CD4-positive, alpha-beta T cell treated with Interleukin-17A for 1 hour (primary cell): ENCODE measurements around the gene B3GNT5.
A peak's percentile ranks its signal among the peaks of the same experiment; 100 is the strongest.

ENCODE experiments used
- DNase-seq: peaks from one replicate; pipeline ENCODE4 v3.0.0-alpha.2; 2020

The B3GNT5 gene

DNA sequence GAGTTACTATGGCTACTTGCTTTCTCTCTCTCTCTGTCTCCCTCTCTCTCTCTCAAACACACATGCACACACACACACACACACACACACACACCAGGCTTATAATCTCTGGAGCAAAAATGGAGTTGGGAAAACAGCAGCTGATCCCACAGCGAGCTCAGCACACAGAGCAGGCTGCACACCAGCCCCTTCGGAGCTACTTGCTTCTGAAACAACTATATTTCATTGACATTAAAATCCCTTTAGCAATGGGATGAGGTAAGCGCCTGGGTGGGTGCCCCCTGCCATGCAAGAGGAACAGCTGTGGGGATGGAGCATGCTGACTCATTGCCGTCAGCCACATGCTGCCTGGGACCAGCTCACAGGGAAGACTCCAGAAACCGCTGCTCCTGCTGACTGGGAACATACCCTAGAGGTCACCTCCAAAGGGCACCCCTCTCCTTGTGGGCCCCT, 45.7 kb downstream of the B3GNT5 start:
- no peak for DNase-seq

DNA sequence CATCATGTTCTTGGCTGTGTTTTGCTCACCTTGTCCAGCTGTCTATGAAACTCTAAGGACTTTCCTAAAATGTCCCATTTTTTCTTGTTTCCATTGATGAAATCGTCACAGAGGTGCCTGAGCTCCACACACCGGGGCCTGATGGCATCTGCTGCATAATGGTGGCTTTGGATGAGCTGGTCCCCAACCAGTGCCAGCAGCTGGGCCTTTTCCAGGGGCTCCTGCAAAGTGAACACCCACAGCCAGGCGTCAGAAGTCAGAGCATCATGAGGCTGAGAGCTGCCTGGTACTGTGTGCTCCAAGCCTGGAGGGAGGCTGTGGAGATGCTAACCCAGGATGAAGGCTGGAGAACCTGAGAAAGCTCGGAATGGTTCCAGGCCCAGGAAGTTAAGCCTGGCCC, 46.9 kb downstream of the B3GNT5 start:
- DNase-seq: no peak

DNA sequence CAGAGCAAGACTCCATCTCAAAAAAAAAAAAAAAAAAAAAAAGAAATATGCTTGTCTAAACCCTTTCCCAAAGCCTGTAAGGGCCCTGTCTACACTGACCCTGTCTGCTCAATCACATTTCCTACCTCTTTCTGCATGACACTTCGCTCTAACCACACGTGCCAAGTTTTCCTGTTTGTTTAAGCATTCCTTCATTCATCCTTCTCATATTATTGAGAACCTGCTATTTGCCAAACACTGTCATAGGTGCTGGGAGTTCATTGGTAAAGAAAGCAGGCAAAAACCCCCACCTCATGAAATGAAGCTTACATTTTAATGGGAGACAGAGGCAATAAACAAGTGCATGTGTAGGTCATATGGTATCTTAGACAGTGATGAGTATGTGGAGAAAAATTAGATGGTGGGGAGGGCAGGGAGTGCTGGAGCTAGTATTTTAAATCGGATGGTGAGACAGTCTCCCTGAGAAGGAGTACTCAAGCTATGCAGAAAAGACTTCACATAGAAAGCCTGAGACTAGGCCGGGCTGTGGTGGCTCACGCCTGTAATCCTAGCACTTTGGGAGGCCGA, 48.0 kb downstream of the B3GNT5 start:
- DNase-seq: no peak

DNA sequence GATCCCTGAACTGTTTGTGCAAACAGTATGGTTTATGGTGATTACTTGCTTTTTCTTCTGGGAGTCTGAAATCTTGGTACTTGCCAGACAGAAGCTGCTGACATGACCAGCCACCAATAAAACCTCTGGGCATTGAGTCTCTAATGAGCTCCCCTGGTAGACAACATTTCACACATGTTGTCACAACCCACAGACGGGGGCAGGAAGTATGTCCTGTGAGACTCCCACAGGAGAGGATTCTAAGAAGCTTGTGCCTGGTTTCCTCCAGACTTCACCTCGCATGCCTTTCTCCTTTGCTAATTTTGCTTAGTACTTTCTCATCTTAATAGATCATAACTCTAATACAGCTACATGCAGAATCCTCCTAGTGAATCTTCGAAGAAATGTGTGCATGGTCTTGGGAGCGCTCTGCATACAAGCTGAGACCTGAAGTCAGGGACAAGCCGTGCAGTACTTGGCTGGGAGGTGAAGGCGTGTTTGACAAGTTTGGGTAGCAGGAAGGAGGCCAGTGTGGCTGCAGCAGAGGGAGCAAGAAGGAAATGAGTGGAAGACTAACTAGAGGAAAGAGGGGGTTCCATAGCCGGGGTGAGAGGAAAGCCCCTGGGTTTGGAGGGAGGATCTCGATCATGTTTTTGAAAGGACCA, 49.0 kb downstream of the B3GNT5 start:
- DNase-seq: no peak

DNA sequence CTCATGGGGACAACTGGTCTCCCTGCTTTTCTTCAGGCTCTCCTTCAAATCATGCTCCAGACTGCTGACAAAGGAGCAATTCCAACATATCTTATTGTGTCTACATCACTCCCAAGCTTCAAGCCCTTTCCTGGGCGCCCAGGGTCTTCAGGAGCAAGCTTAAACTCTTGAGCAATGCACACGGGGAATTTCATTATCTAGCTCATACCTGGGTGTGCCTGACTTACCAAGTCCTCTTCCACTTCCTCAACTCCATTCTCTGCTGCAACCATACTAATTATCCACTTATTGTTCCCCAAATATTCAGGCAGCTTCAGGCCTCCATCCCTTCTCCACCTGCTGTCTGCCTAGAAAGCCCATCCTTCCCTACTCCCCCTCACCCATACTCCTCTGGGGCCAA, 50.6 kb downstream of the B3GNT5 start:
- no peak for DNase-seq

DNA sequence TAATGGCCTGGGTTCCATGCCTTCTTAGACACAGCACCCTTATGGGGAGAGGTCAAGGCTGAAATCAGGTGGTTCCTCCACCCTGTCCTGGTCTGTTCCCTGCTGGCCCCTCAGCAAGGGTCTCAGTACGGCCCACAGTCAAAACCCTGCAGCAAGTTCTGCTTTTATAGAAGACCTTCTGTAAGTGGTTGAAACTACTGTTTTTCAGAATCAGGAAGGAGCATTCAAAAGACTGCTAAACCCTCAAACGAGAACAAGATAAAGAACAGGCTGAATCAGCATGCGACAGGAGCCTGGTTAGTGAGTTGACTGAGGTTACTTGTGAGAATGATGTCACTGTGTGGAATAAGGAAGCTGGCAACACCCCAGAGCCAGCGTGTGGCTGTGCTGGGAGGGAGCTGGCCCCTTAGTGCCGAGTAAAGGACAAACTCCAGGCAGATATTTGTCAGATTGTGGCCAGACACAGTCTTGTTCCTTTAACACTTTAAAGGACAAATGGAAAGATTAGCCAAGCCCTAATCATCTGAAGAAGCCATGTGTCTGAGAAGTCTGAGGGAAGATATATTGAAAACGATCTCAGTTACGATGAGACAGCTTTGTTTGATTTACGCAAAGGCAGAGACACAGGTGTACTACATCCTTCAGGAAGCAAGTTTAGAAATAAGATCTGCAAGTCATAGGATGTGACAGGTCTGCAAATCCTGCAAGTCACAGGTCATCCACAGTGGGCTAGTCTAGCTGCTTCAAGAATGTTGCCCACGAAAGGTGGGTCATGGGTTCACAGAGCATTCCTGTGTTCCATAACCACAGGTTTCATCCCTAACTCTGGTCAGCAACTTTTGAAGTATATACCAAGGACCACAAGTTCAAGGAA, 54.0 kb downstream of the B3GNT5 start:
- DNase-seq: peak; percentile 43

DNA sequence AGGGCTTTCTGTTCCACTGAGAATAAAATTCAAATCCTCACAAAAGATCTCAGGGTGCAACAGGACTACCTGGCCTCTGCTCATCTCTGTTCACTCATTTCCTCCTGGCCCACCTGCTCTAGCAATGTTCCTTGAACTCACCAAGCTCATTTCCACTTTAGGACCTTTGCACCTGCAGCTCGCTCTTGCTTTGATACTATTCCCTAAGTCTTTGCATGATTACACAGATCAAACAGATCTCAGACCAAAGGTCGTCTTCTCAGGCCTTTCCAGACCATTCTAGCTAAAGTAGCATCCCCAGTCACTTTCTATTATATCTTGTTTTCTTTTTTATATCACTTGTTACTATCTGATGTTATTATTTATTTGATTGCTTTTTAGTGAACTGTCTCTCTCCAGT, 54.7 kb downstream of the B3GNT5 start:
- no peak for DNase-seq

DNA sequence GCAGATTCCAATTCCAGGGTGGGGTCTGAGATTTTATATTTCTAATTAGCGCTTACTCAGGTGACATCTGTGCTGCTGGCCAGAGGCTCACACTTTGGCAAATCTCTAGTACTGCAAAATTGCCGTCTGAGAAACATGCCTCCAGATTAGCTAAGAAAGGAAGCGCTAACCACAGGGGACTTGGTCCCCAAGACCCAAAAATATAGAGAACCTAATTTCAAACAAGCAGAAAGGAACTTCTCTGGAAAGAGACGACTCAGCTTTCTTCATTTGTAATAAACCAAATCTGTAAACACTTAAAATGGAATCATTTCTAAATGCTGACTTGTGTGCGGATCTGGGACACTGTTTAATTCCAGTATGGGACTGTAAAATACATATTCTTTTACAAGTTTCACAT, 55.7 kb downstream of the B3GNT5 start:
- no peak for DNase-seq

DNA sequence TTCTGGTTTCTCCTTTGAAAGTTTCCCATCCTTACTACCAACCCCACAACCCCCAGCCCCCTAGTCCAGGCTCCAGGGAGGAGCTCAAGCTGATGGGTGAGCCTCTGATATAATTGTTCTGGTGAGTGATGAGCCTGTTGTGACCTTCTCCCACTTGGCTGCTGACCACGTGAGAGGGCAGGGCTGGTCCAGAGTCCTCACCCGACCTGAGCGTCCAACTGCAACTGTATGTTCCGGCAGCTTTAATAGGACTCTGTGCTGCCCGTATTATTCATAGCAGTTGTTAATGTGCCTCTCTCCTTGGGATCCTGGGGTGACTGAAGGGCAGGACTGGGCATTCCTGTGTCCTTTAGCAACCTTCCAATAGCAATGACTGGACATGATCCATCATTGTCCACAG, 56.2 kb downstream of the B3GNT5 start:
- DNase-seq: no peak

DNA sequence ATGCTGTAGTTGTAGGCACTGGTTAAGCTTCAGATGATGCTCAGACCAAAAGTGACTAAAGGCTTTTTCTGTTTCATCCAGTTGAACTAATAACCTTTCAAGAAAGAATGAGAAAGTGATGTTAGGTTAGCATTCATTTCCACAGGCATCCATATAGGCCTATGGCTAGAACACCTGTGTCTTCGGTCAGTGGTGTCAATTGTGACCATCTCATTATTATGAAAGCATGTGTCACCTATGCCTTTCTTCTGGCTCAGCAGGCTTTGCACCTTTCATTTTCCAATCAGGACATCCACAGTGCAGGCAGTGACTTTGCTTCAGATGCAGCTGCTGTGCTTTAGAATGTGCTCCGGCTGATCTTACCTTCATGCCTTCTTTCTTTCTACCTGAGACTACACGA, 57.9 kb downstream of the B3GNT5 start:
- DNase-seq: no peak

DNA sequence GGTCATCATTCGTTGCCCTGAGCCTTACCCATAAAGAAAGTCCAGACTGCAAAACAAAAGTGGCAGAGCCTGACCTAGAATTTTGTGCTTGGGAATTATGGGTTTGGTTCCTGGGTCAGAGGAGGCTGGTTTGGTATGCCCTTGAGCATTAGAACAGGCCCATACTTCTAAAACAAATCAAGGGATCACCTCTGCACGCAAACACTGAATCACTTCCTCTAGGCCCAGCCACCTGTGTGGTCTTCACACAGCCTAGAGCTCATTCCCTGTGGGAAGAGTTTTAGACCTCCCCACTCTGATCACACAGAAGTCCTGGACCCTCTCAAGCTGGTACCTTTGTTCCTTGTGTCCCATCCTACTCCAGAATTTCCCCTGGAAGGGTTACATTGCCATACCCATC, 59.4 kb downstream of the B3GNT5 start:
- no peak for DNase-seq

DNA sequence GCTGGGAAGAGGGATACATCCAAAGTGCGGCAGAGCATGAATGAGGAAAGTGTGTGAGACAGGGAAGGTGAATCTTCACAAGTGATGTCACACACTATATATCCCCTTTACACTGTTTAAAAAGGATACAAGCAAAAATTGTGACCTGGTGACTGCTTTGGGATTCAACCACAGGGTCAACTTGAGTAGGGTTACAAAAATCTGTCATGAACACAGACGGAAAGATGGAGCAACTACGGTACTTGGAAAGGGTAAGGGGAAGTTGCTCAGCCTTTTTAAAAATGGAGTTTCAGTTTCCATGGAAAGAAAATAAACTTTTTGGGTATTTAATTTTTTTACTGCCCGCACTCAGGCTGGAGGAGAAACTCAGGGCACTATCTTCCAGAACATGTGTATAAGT, 60.3 kb downstream of the B3GNT5 start:
- no peak for DNase-seq

DNA sequence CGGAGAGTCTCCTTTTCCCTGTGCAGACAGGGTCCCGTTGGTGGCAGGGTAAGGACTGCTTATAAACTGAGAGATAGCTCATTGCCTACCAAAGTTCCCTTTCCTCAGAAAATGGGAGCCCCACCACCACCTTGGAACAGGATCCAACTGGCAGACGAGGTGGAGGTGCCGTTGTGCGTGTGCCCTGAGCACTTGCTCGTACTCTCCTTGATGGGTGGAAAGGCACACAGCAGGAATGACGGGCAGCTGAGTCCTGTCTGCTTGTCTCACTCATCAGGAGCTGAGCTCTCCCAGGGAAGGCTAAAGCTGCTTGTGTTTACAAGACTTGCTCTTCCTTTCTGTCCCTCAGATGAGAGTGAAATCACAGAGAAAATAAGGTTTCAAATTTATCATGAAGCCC, 60.7 kb downstream of the B3GNT5 start:
- DNase-seq: no peak

DNA sequence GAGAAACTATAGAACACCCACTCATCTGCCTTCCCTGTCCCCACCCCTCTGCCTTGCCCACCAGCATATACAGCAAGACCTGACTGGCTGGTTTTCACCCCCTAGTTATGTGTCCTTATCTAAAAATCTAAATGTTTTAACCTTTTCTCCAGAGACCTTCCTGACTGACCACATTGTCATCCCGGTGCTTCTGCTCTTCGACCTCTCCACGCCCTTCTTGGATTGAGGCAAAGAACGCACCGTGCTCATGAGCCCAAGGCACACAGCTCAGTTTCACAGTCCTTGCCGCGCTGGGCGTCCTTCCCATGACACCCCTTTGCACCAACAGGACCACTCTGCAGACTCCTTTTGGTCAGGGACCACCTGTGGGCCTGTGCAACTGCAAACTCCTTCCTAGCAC, 62.7 kb downstream of the B3GNT5 start:
- DNase-seq: no peak

DNA sequence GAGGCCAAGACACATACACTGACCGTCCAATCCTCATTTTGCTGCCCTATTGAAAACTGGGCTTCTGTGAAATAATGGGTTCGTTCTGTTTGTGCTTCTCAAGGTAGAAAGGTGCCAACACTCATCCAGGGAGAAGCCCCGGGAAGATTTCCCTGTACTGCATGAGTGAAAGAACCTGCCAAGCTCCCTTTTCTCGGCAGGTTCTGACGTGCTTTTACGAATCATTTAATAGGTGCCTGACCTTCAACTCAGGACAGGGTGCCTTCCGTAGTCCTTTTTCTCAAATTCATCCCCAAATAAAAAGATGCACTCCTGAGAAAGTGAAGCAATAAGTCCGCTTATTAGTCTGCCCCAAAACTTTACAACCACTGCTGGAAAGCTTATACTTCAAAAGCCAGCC, 64.2 kb downstream of the B3GNT5 start:
- DNase-seq: no peak

DNA sequence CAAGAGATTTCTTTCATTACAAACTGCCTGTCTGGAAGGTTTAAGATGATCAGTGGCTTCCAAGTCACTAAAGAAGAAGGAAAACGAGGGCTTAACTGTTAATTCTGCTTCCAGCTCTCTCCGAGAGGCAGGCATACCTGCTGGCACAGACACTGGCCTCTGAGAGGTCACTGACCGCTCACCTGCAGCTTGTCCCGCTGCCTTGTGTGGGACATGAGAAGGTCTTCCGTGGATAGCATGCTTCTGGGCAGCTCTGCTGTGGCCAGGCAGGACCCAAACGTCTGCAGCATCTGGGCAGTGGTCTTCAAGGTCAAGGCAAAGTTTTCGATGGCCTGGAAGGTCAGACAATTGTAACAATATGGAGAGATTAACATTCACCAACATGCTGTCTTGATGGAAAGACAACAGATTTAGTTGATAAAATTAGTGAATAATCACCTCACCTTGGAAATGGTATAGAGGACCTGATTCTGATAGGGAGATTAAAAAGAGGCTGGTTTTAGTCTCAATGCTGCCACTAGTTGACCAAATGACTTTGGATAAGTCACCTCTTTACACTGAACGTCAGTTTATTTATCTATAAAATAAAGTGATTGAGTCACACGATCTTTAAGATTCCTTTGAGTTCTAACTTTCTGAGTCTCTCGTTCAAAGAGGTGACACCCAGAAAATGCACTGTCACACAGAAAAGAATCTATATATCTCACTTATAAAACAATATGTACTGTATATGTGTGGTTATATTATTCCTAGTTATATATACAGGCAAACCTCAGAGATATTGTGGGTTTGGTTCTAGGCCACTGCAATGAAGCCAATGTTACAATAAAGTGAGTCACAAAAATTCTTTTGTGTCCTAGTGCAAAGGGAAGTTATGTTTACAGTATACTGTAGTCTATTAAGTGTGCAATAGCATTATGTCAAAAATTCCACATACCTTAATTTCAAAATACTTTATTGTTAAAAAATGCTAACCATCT, 65.1 kb downstream of the B3GNT5 start:
- DNase-seq: no peak

DNA sequence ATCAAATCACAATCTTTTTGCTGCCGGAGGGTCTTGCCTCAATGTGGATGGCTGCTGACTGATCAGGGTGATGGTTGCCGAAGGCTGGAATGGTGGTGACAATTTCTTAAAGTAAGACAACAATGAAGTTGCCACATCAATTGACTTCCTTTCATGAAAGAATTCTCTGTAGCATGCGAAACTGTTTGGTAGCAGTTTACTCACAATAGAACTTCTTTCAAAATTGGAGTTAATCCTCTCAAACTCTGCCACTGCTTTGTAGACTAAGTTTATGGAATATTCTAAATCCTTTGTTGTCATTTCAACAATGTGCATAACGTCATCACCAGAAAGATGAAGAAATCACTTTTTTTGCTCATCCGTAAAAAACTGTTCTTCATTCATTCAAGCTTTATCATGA, 65.8 kb downstream of the B3GNT5 start:
- DNase-seq: no peak

DNA sequence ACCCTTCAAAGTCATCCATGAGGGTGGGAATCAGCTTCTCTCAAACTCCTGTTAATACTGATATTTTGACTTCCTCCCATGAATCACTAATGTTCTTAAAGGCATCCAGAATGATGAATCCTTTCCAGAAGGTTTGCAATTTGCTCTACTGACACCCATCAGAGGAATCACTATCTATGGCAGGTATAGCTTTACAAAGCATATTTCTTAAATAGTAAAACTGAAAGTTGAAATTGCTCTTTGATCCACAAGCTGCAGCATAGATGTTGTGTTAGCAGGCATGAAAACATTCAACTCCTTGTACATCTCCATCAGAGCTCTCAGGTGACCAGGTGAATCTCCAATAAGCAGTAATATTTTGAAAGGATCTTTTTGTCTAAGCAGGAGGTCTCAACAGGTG, 66.3 kb downstream of the B3GNT5 start:
- no peak for DNase-seq
